Skeletal muscle tissue (tissue), 4 donors: ENCODE data around the gene DCTN2. TPM values are rescaled to one million over a fixed set of nuclear protein-coding genes. Genes with fewer than 3 reads are reported as not detected.

Experiments used
- H3K27ac ChIP-seq: one replicate; pipeline ENCODE4 v1.7.0; 2013; ENCODE audit warnings: mild to moderate bottlenecking, low read depth, low read length, inconsistent platforms
- H3K27me3 ChIP-seq, 3 donors: one replicate each; pipeline ENCODE4 v1.7.0; 2013; ENCODE audit warnings: low read length in 3 of 3; ENCODE audit not compliant: control insufficient read depth in 3 of 3, insufficient read depth in 3 of 3
- H3K36me3 ChIP-seq, 3 donors: one replicate each; pipeline ENCODE4 v1.7.0; 2013; ENCODE audit warnings: low read length in 3 of 3; ENCODE audit not compliant: control insufficient read depth in 3 of 3, insufficient read depth in 3 of 3
- H3K4me1 ChIP-seq, 3 donors: one replicate each; pipeline ENCODE4 v1.7.0; 2013; ENCODE audit warnings: low read length in 3 of 3, mild to moderate bottlenecking in 3 of 3; ENCODE audit not compliant: control insufficient read depth in 3 of 3, insufficient read depth in 3 of 3
- H3K4me3 ChIP-seq, 3 donors: one replicate each; pipeline ENCODE4 v1.7.0; 2013; ENCODE audit warnings: low read length in 3 of 3
- H3K9ac ChIP-seq, 3 donors: one replicate each; pipeline ENCODE4 v1.7.0; 2013; ENCODE audit warnings: low read length in 3 of 3, mild to moderate bottlenecking in 3 of 3, moderate library complexity in 2 of 3, low read depth in 1 of 3
- H3K9me3 ChIP-seq, 3 donors: one replicate each; pipeline ENCODE4 v1.7.0; 2013; ENCODE audit warnings: low read length in 3 of 3; ENCODE audit not compliant: control insufficient read depth in 3 of 3
- total RNA-seq: library from RNA; depleted of rRNA; stranded (reverse); fragments of >200 nt; gene quantifications from one replicate; pipeline ENCODE4 v1.2.3, GENCODE V29; 2014
- donor health status: Osteomylitis.

DCTN2 gene
- total RNA-seq, 1 donor from 2014 or later, result 79.9 TPM

- H3K4me3 ChIP-seq, result peak overlapping the region; percentile 86 to 91 (median 88)
- peak overlapping the region; percentile 99 for H3K27ac ChIP-seq
- peaks cover 37 to 51% (median 43%) of the 10 kb centered on the region in 3 donors for H3K4me1 ChIP-seq
- peaks cover 35 to 46% (median 43%) of the 10 kb centered on the region in 3 donors for H3K36me3 ChIP-seq
- H3K9me3 ChIP-seq, result no peaks in the 10 kb centered on the region
- H3K9ac ChIP-seq, result peak overlapping the region; percentile 88 to 94 (median 88)
- no peaks in the 10 kb centered on the region for H3K27me3 ChIP-seq
These were observed 23.0 kb downstream of the DCTN2 start for GRCh38 chr12:57523706-57524614.

DNA sequence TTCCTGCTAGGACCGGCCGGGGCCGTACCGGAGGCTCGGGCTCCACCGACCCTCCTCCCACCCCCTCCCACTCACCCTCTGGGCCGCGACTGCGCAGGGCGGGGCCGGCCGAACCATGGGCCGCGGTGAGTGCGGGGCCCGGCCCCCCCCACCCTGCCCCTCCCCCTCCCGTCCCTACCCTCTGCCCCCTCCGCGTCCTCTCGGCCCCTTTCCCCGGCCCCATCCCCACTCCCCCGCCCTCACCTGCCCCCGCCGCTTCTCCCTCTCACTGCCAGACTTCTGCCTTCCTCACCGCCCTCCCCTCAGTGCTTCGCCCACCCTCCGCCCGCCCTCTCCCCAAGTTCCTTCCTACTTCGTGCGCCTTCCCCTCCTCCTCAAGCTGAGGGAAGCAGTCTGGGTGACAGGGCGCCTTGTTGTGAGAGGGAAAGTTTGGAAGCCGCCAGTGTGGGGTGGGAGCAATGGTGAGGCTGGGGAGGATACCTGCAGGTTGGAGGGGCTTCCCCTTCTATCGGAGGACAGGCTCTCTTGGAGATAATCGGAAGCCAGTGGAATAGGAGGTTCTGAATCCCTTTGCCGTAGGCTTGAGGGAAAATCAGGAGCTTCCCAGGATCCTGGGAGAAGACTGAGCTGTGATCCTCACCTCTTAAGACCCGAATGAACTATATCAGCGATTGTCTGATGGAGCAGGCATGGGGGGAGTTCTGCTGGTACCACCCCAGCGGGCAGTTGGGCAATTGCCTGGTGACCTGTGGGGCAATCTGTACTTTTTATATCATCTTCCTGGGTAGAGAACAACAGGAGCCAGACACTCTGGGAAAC is 23.9 kb downstream of the DCTN2 start:
- H3K4me1 ChIP-seq, result peaks cover 37 to 52% (median 52%) of the 10 kb centered on the region in 3 donors
- H3K9me3 ChIP-seq, result no peaks in the 10 kb centered on the region
- H3K36me3 ChIP-seq, result peaks cover 27 to 40% (median 36%) of the 10 kb centered on the region in 3 donors
- no peaks in the 10 kb centered on the region for H3K27me3 ChIP-seq
- peak overlapping the region; percentile 99 for H3K27ac ChIP-seq
- H3K9ac ChIP-seq, result peak overlapping the region; percentile 88 to 94 (median 88)
- peak overlapping the region; percentile 86 to 91 (median 88) for H3K4me3 ChIP-seq

- H3K36me3 ChIP-seq, result peaks cover 24 to 39% (median 32%) of the 10 kb centered on the region in 3 donors
- H3K27me3 ChIP-seq, result no peaks in the 10 kb centered on the region
- peak within 1 kb of the TSS; percentile 99 for H3K27ac ChIP-seq
- no peaks in the 10 kb centered on the region for H3K9me3 ChIP-seq
- peak within 1 kb of the TSS; percentile 90 to 95 (median 92) for H3K9ac ChIP-seq
- H3K4me3 ChIP-seq, result peak within 1 kb of the TSS; percentile 86 to 91 (median 88)
- H3K4me1 ChIP-seq, result peaks cover 45 to 61% (median 60%) of the 10 kb centered on the region in 3 donors
These were observed 24.7 kb downstream of the DCTN2 start, which contains the start of gene MBD6 for GRCh38 chr12:57522011-57522886. MBD6 (plus strand) TSS chr12:57522824; CDS start chr12:57524304, 1,480 bp downstream.

GRCh38 chr12:57521525-57522010 is 25.4 kb downstream of the DCTN2 start:
- Histone ChIP-seq H3K4me1 (peaks cover 50 to 67% (median 64%) of the 10 kb centered on the region in 3 donors), H3K9me3 (no peaks in the 10 kb centered on the region), H3K27me3 (no peaks in the 10 kb centered on the region), H3K27ac (peak overlapping the region; percentile 99), H3K4me3 (peak overlapping the region; percentile 70 to 84 (median 71)), H3K36me3 (peaks cover 30 to 43% (median 34%) of the 10 kb centered on the region in 3 donors), H3K9ac (peak overlapping the region; percentile 90 to 95 (median 92))

DNA sequence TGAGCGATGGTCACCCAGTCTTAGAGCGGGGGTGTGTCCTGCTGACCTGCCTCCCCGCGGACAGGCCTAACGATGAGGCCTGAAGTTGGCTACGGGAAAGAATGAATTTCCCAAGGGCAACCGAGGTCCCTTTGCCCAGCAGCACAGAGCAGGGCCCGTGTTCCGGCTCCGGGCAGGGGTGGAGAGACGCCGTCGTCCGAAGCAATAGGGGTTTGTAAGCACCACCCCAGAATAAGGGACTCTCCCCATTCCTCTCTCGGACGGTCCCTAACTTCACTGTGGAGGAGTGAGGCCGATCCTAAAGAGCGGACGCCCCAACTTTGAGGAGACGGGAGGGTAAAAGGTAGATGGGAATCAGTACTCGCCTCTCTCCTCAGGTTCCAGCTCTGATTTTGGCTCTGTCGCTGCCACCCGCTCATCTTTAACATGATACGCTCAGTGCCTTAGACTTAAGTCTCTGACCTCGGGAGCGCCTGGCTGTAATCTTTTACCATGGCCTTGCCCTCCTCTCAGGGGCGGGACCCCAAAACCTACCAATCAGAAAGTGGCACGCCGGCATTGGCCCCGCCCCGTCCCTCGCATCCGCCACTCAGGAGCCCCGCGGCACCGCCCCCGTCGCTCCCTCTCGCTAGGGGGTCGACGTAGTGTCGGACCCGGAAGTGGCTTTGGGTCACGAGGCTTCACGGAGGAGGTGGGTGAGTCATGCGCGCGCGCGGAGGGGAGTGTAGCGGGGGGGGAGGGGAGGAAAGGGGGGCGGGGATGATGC is 26.8 kb downstream of the DCTN2 start, which contains the start of gene DDIT3:
TSS of gene DDIT3 (minus strand) at position 462 of the 766 bp plus-strand sequence. CDS start 3,108 bp downstream, outside the sequence.
- H3K4me1 ChIP-seq, result peaks cover 50 to 65% (median 63%) of the 10 kb centered on the region in 3 donors
- H3K4me3 ChIP-seq, result peak within 1 kb of the TSS; percentile 87 to 99 (median 99)
- peak within 1 kb of the TSS; percentile 97 to 100 (median 100) for H3K9ac ChIP-seq
- H3K9me3 ChIP-seq, result no peaks in the 10 kb centered on the region
- H3K27me3 ChIP-seq, result no peaks in the 10 kb centered on the region
- peak within 1 kb of the TSS; percentile 99 for H3K27ac ChIP-seq
- peaks cover 35 to 47% (median 36%) of the 10 kb centered on the region in 3 donors for H3K36me3 ChIP-seq

- Histone ChIP-seq H3K27me3 (no peaks in the 10 kb centered on the region), H3K27ac (peak overlapping the region; percentile 99), H3K9me3 (no peaks in the 10 kb centered on the region), H3K9ac (peak overlapping the region; percentile 97 to 100 (median 100)), H3K36me3 (peaks cover 36 to 48% (median 37%) of the 10 kb centered on the region in 3 donors), H3K4me3 (peak overlapping the region; percentile 87 to 99 (median 99)), H3K4me1 (peaks cover 48 to 60% (median 60%) of the 10 kb centered on the region in 3 donors)
These were observed 27.3 kb downstream of the DCTN2 start for GRCh38 chr12:57519796-57520052.

DNA sequence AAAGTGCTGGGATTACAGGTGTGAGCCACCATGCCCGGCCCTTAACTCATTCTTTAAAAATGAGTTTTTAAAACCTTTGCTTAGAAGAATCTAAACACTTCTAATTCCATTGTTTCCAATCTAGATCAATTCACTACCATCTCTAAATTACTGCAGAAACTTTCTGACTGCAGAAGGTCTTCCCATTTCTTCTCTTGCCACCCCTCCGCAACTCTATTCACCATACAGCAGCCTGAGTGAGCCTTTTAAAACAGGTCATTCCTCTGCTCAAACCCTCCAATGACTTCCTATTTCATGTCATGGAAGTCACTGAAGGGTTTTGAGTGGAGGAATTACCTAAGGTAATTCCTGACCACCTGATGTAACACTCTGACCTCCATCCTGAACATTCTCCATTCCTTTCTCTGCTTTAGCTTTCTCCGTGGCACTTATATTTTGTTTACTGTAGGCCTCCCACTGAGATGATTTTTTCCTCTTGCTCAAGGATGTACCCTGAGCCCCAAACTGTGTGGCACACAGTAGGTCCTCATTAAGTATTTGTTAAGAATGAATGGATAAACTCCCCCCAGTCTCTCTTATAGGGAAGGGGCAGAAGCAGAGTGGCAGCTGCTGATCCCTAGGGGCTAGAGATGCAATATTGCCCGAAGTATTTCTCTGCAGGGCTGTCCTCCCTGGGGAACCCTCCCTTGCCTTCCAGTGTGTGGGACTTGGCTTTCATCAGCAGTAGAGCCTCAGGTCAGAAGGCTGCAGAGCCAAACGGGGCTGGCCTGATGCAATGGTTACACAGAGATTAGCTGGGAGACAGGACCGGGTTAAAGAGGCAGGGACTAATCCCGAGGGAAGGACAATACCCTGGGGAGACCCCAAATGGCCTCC is 27.8 kb downstream of the DCTN2 start:
- peaks cover 35 to 47% (median 36%) of the 10 kb centered on the region in 3 donors for H3K36me3 ChIP-seq
- peaks cover 42 to 55% (median 54%) of the 10 kb centered on the region in 3 donors for H3K4me1 ChIP-seq
- peak overlapping the region; percentile 99 for H3K27ac ChIP-seq
- no peaks in the 10 kb centered on the region for H3K9me3 ChIP-seq
- H3K9ac ChIP-seq, result peak overlapping the region; percentile 97 to 100 (median 100)
- H3K4me3 ChIP-seq, result peak overlapping the region; percentile 87 to 99 (median 99)
- H3K27me3 ChIP-seq, result no peaks in the 10 kb centered on the region
